Neural cell (in vitro differentiated cells): ENCODE measurements around the gene CD226. TPM values are rescaled to one million over a fixed set of nuclear protein-coding genes. Genes with fewer than 3 reads are reported as not detected.

Source experiments
- H2AFZ ChIP-seq: fragments of 200-600, 300-800 bp; sonication (generic), shearing (Covaris generic); 2 replicates; pipeline ENCODE4 v1.6.0; 2014; ENCODE audit warnings: low read depth, mild to moderate bottlenecking, antibody characterized with exemption, low read length, moderate library complexity
- H3F3A ChIP-seq: fragments of 200-600 bp; shearing (Covaris generic); 2 replicates; pipeline ENCODE4 v1.6.1; 2016; ENCODE audit warnings: mild to moderate bottlenecking, moderate library complexity, mixed read lengths, antibody characterized with exemption, low read length; ENCODE audit not compliant: insufficient read depth, poor library complexity, severe bottlenecking
- H3K27ac ChIP-seq: fragments of 200-600, 300-800 bp; sonication (generic), shearing (Covaris generic); 2 replicates; pipeline ENCODE4 v1.5.1; 2014; ENCODE audit warnings: mild to moderate bottlenecking, low read length, moderate library complexity
- H3K27me3 ChIP-seq: fragments of 300-800, 200-600 bp; sonication (generic), shearing (Covaris generic); 2 replicates; pipeline ENCODE4 v1.6.0; 2014; ENCODE audit warnings: mild to moderate bottlenecking, low read depth, low read length, moderate library complexity; ENCODE audit not compliant: insufficient read depth
- H3K36me3 ChIP-seq: fragments of 300-800, 200-600 bp; sonication (generic), shearing (Covaris generic); 2 replicates; pipeline ENCODE4 v1.5.1; 2014; ENCODE audit warnings: mild to moderate bottlenecking, antibody characterized with exemption, low read length, moderate library complexity; ENCODE audit not compliant: insufficient read depth
- H3K4me2 ChIP-seq: fragments of 300-800, 200-600 bp; sonication (generic), shearing (Covaris generic); 2 replicates; pipeline ENCODE4 v1.6.0; 2014; ENCODE audit warnings: mild to moderate bottlenecking, low read length
- H3K4me3 ChIP-seq: fragments of 300-800, 200-600 bp; sonication (generic), shearing (Covaris generic); 2 replicates; pipeline ENCODE4 v1.5.1; 2014; ENCODE audit warnings: mild to moderate bottlenecking, low read length, moderate library complexity
- H3K79me2 ChIP-seq: fragments of 200-600 bp; shearing (Covaris generic); replicated peaks from 2 replicates; pipeline ENCODE4 v1.6.0; 2014; ENCODE audit warnings: mild to moderate bottlenecking, low read length, moderate library complexity; ENCODE audit not compliant: insufficient read depth
- H3K9ac ChIP-seq: fragments of 300-800, 200-600 bp; sonication (generic), shearing (Covaris generic); 2 replicates; pipeline ENCODE4 v1.6.1; 2016; ENCODE audit warnings: mild to moderate bottlenecking, low read length, mixed read lengths
- H3K9me2 ChIP-seq: fragments of 200-600 bp; shearing (Covaris generic); 2 replicates; pipeline ENCODE4 v1.6.1; 2016; ENCODE audit warnings: mild to moderate bottlenecking, low read length, mixed read lengths; ENCODE audit not compliant: insufficient read depth
- H3K9me3 ChIP-seq: fragments of 200-600, 300-800 bp; sonication (generic), shearing (Covaris generic); 2 replicates; pipeline ENCODE4 v1.6.1; 2016; ENCODE audit warnings: mild to moderate bottlenecking, mixed run types, low read length, moderate library complexity, mixed read lengths
- H4K20me1 ChIP-seq: fragments of 200-600 bp; shearing (Covaris generic); 2 replicates; pipeline ENCODE4 v1.6.1; 2016; ENCODE audit warnings: mild to moderate bottlenecking, mixed run types; ENCODE audit not compliant: insufficient read depth
- CTCF ChIP-seq: fragments of 450-650 bp; IDR thresholded peaks from 2 replicates; pipeline ENCODE4 v1.5.1; 2014; ENCODE audit warnings: antibody characterized with exemption, mild to moderate bottlenecking, moderate library complexity; ENCODE audit not compliant: poor library complexity, severe bottlenecking
- EP300 ChIP-seq: fragments of 450-650 bp; conservative IDR thresholded peaks from 2 replicates; pipeline ENCODE4 v1.6.1; 2014; ENCODE audit warnings: antibody characterized with exemption, mild to moderate bottlenecking, moderate library complexity; ENCODE audit not compliant: poor library complexity, severe bottlenecking
- EZH2 ChIP-seq: fragments of 200-600, 300-800 bp; shearing (Covaris generic), sonication (generic); IDR thresholded peaks from 2 replicates; pipeline ENCODE4 v1.6.1; 2014; ENCODE audit warnings: antibody characterized with exemption, low read length, borderline replicate concordance, mild to moderate bottlenecking; ENCODE audit not compliant: insufficient read depth, poor library complexity, severe bottlenecking
- MXI1 ChIP-seq: fragments of 450-650 bp; conservative IDR thresholded peaks from 2 replicates; pipeline ENCODE4 v1.6.1; 2014; ENCODE audit warnings: antibody characterized with exemption, mild to moderate bottlenecking; ENCODE audit not compliant: poor library complexity, severe bottlenecking
- POLR2AphosphoS5 ChIP-seq: IDR thresholded peaks from 2 replicates; pipeline ENCODE4 v1.6.1; 2012
- RAD21 ChIP-seq: fragments of 450-650 bp; conservative IDR thresholded peaks from 2 replicates; pipeline ENCODE4 v1.6.1; 2014; ENCODE audit warnings: antibody characterized with exemption, mild to moderate bottlenecking, moderate library complexity
- REST ChIP-seq: IDR thresholded peaks from 2 replicates; pipeline ENCODE4 v1.6.1; 2012; ENCODE audit warnings: borderline replicate concordance
- SMC3 ChIP-seq: fragments of 450-650 bp; conservative IDR thresholded peaks from 2 replicates; pipeline ENCODE4 v1.6.1; 2014; ENCODE audit warnings: antibody characterized with exemption, mild to moderate bottlenecking, moderate library complexity; ENCODE audit not compliant: poor library complexity
- TAF1 ChIP-seq: IDR thresholded peaks from 2 replicates; pipeline ENCODE4 v1.6.1; 2012; ENCODE audit warnings: low read depth
- polyA plus RNA-seq: library from polyadenylated mRNA; depleted of rRNA; stranded (reverse); fragments of >200 nt; gene quantifications from 2 replicates; pipeline ENCODE4 v1.2.3, GENCODE V29; 2014

The CD226 gene
- polyA plus RNA-seq, 1 donor from 2014 or later = 0.11 TPM

- Histone ChIP-seq H4K20me1 (no peaks in the 10 kb centered on the region), H3K36me3 (no peaks in the 10 kb centered on the region), H3K27ac (no peak overlapping the region), H3F3A (no peaks in the 10 kb centered on the region), H3K79me2 (no peaks in the 10 kb centered on the region), H3K9me2 (no peaks in the 10 kb centered on the region), H3K4me3 (no peak overlapping the region), H3K4me2 (no peak overlapping the region), H3K9me3 (no peaks in the 10 kb centered on the region), H3K9ac (no peak overlapping the region), H2AFZ (no peak overlapping the region), H3K27me3 (no peaks in the 10 kb centered on the region)
- TF ChIP-seq RAD21 = no peak
- no peak for TF ChIP-seq EZH2
- no peak for TF ChIP-seq TAF1
- TF ChIP-seq SMC3 = no peak
- no peak for TF ChIP-seq REST
- no peak for TF ChIP-seq EP300
- TF ChIP-seq POLR2AphosphoS5 = no peak
- TF ChIP-seq MXI1 = no peak
- TF ChIP-seq CTCF = no peak
Observed at GRCh38 chr18:69895066-69896047, 52.3 kb downstream of the CD226 start.

GRCh38 chr18:69894467-69894866, 53.2 kb downstream of the CD226 start:
- Histone ChIP-seq H3K4me2 (no peak overlapping the region), H3K9me3 (no peaks in the 10 kb centered on the region), H3K79me2 (no peaks in the 10 kb centered on the region), H3K27ac (no peak overlapping the region), H3K36me3 (no peaks in the 10 kb centered on the region), H2AFZ (no peak overlapping the region), H3F3A (no peaks in the 10 kb centered on the region), H3K9me2 (no peaks in the 10 kb centered on the region), H3K4me3 (no peak overlapping the region), H3K27me3 (no peaks in the 10 kb centered on the region), H3K9ac (no peak overlapping the region), H4K20me1 (no peaks in the 10 kb centered on the region)
- TF ChIP-seq EZH2 = no peak
- TF ChIP-seq CTCF = no peak
- no peak for TF ChIP-seq SMC3
- no peak for TF ChIP-seq REST
- no peak for TF ChIP-seq MXI1
- TF ChIP-seq TAF1 = no peak
- TF ChIP-seq EP300 = no peak
- no peak for TF ChIP-seq POLR2AphosphoS5
- TF ChIP-seq RAD21 = no peak
